Vagina (tissue), 2 donors: Measurements from ENCODE around the gene CCDC127.

ENCODE experiments used
- CTCF ChIP-seq, 3 experiments: fragments of 450-650 bp in 2 of 3; fragments of 200-600 bp in 1 of 3; sonication (generic) in 1 of 3; IDR thresholded peaks; one replicate each; pipeline ENCODE4 v1.5.1; 2017 to 2019; ENCODE audit warnings: antibody characterized with exemption in 3 of 3, mild to moderate bottlenecking in 2 of 3, moderate library complexity in 2 of 3
- POLR2AphosphoS5 ChIP-seq, 2 donors: sonication (generic); formaldehyde crosslinking; IDR thresholded peaks; one replicate each; pipeline ENCODE4 v1.9.0; 2017; ENCODE audit warnings: antibody characterized with exemption in 2 of 2, mild to moderate bottlenecking in 2 of 2, low read depth in 1 of 2; ENCODE audit not compliant: insufficient read depth in 1 of 2

GRCh38 chr5:179401-179800, 38.6 kb downstream of the CCDC127 start:
- TF ChIP-seq CTCF (IDR thresholded peaks at IDR 0.05) (no peak), POLR2AphosphoS5 (IDR thresholded peaks at IDR 0.05; ENCODE audit: insufficient read depth in 1 of 2, low read depth in 1 of 2) (no peak)
